GM12874 (cell line): ENCODE results near the gene KL.

Source experiments
- CTCF ChIP-seq: IDR thresholded peaks from 2 replicates; pipeline ENCODE4 v1.5.1; 2011; ENCODE audit warnings: low read depth, mild to moderate bottlenecking, control low read depth, low read length, moderate library complexity; ENCODE audit not compliant: insufficient read depth

The KL gene

GRCh38 chr13:33108620-33109019 is 92.4 kb downstream of the KL start:
- no peak for TF ChIP-seq CTCF

DNA sequence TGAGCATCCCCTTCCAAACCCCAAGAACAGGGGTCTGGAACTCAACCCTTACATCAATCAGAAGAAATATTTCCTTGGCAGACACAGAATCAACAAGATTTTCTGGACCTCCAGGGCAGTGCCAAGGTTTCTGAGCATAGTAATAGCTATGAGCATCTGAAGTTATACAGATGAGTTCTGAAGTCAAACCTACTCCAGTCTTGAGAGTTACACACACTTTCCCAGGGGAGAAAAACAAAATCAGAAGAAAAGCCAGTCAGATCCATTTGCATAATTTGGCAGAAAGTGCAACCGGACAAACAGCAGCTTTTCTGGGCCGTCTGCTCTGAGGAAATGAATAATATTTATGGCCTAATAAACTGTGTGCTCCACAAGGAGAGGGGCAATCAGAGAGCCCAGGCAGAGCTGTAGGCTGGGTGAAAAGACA is 93.1 kb downstream of the KL start:
- no peak for TF ChIP-seq CTCF

DNA sequence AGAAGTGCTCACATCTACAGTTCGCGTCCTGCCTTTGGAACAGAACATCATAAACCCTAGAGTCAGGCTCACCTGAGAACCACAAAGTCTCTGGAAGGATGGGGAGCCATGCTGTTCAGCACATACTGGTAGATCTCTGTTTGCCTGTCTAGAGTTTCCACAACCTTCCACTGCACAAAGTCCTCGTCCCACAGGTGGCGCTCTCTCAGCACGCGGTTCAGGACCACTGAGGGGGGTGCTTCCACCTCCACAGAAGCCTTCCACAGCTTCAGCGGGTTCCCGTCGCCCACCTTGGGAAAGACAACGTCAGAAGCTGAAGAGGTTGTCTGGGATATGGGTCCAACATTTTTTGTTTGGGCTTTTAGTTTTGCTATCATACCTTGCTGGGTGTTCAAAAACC is 93.6 kb downstream of the KL start:
- TF ChIP-seq CTCF: peak; percentile 46; the same call in 1 of the 2 replicates

DNA sequence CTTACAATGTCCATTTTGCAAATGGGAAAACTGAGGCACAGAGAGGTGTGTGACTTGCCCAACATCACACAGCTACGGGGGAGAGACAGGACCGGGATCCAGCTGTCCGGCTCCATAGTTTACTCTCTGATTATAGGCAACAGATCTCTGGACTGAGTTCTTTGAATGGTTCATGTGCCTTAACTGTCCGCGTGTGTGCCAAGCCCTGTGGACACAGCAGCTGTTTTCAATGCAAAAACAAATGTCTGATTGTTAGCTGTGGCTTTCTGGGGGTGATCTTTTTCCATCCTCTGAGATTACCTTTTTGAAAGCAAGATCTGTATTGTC is 94.1 kb downstream of the KL start:
- TF ChIP-seq CTCF: no peak

- TF ChIP-seq CTCF: no peak
These were observed 94.6 kb downstream of the KL start for GRCh38 chr13:33110713-33111413.

GRCh38 chr13:33111414-33112110 is 95.3 kb downstream of the KL start:
- no peak for TF ChIP-seq CTCF

DNA sequence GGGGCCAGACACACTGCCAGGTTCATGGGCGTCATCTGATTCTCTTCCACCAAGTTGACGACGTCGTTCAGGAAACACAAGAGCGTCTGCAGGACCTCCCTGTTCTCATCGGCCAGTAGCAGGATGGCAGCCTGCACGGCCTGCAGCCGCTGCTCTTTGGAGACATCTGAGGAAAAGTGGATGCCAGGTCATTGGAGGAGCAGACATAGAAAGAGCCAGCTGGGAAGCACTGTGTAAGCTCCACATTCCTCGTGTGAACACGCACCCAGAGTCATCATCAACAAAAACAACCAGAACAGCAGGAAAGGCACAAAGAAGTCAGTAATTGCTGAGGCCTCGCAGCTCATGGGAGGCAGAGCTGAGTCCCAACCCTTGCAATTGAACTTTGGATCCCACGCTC is 96.5 kb downstream of the KL start:
- TF ChIP-seq CTCF: no peak
